GM12891 (cell line): Measurements from ENCODE around the gene YIF1A.

ENCODE experiments used
- PAX5 ChIP-seq: IDR thresholded peaks from 2 replicates; pipeline ENCODE4 v1.6.1; 2011; ENCODE audit warnings: low read length, moderate library complexity, mild to moderate bottlenecking; ENCODE audit not compliant: insufficient read depth, severe bottlenecking
- POLR2A ChIP-seq: IDR thresholded peaks from 2 replicates; pipeline ENCODE4 v1.6.1; 2011; ENCODE audit warnings: low read depth, low read length, control low read depth
- POLR2AphosphoS5 ChIP-seq: IDR thresholded peaks from 2 replicates; pipeline ENCODE4 v1.6.1; 2011; ENCODE audit warnings: low read depth, low read length, control low read depth
- POU2F2 ChIP-seq: IDR thresholded peaks from 2 replicates; pipeline ENCODE4 v1.6.1; 2011; ENCODE audit warnings: low read depth, mild to moderate bottlenecking, control low read depth, low read length, moderate library complexity
- SPI1 ChIP-seq: IDR thresholded peaks from 2 replicates; pipeline ENCODE4 v1.6.1; 2011; ENCODE audit warnings: low read depth, low read length, control low read depth
- TAF1 ChIP-seq: IDR thresholded peaks from 2 replicates; pipeline ENCODE4 v1.6.1; 2011; ENCODE audit warnings: low read depth, low read length, control low read depth

- TF ChIP-seq POLR2A (no peak), TAF1 (no peak), POLR2AphosphoS5 (no peak), PAX5 (no peak), SPI1 (no peak), POU2F2 (peak; percentile 66)
These were observed 47.5 kb upstream of the YIF1A start, which contains the start of gene RIN1 for GRCh38 chr11:66336234-66337102.
